Sigmoid colon (tissue), 7 donors: Measurements from ENCODE around the gene NCAPH2. TPM values are rescaled to one million over a fixed set of nuclear protein-coding genes. Genes with fewer than 3 reads are reported as not detected.

Source experiments
- DNase-seq: peaks from one replicate; pipeline ENCODE4 v3.0.0-alpha.2; 2019
- H3K27ac ChIP-seq, 4 donors: fragments of 200-600 bp; sonication (generic); one replicate each; pipeline ENCODE4 v1.5.1; 2016 to 2019; ENCODE audit warnings: mild to moderate bottlenecking in 1 of 4
- H3K27me3 ChIP-seq, 3 donors: fragments of 200-600 bp; sonication (generic); one replicate each; pipeline ENCODE4 v1.5.1; 2019; ENCODE audit warnings: mild to moderate bottlenecking in 1 of 3
- H3K36me3 ChIP-seq, 4 donors: fragments of 200-600 bp; sonication (generic); one replicate each; pipeline ENCODE4 v1.5.1; 2016 to 2019
- H3K4me1 ChIP-seq, 4 donors: fragments of 200-600 bp; sonication (generic); one replicate each; pipeline ENCODE4 v1.5.1; 2017 to 2019
- H3K4me3 ChIP-seq, 4 donors: fragments of 200-600 bp; sonication (generic); one replicate each; pipeline ENCODE4 v1.5.1; 2017 to 2019; ENCODE audit warnings: mild to moderate bottlenecking in 2 of 4, moderate library complexity in 1 of 4
- H3K9me3 ChIP-seq, 4 donors: fragments of 200-600 bp in 3 of 4; sonication (generic) in 3 of 4; one replicate each; pipeline versions ENCODE4 v1.5.1 to v1.6.1; 2013 to 2019
- CTCF ChIP-seq, 4 experiments: fragments of 450-650 bp in 3 of 4; fragments of 200-600 bp in 1 of 4; IDR thresholded peaks; one replicate each; pipeline ENCODE4 v1.5.1; 2016 to 2019; ENCODE audit warnings: antibody characterized with exemption in 4 of 4, mild to moderate bottlenecking in 3 of 4, moderate library complexity in 2 of 4
- EP300 ChIP-seq, 4 donors: sonication (generic); formaldehyde crosslinking; IDR thresholded peaks; one replicate each; pipeline ENCODE4 v1.6.1; 2017; ENCODE audit warnings: antibody characterized with exemption in 4 of 4
- POLR2A ChIP-seq, 2 donors: fragments of 450-650 bp; IDR thresholded peaks; one replicate each; pipeline ENCODE4 v1.6.1; 2016; ENCODE audit warnings: antibody characterized with exemption in 2 of 2, mild to moderate bottlenecking in 2 of 2, moderate library complexity in 2 of 2
- POLR2AphosphoS5 ChIP-seq, 4 donors: sonication (generic); formaldehyde crosslinking; IDR thresholded peaks; one replicate each; pipeline ENCODE4 v1.6.1; 2017; ENCODE audit warnings: antibody characterized with exemption in 4 of 4
- WGBS, 2 donors: extraction: QIAGEN DNeasy Blood & Tissue Kit; methylation state at CpG; one replicate each; pipeline ENCODE4 v1.1.7; 2013; 5-methylcytosine and 5-hydroxymethylcytosine counted together
- intact Hi-C: fragments of 100-400 bp; cut with DNase I; formaldehyde crosslinking; loops from one replicate; pipeline ENCODE4 v1.15.1; 2023
- polyA plus RNA-seq, 3 donors: library from polyadenylated mRNA; stranded (reverse); fragments of 200-250 nt; gene quantifications; one replicate each; pipeline ENCODE4 v1.2.3, GENCODE V29; 2013
- total RNA-seq, 4 donors: library from RNA; depleted of rRNA; stranded (reverse); fragments of >200 nt; gene quantifications; one replicate each; pipeline ENCODE4 v1.1.0, GENCODE V29; 2016
- donor health status: healthy with polysubstance abuse.
- donor health status: Bipolar disorder and iron deficiency.
- donor health status: healthy.

NCAPH2 gene
- total and polyA plus RNA-seq, 7 donors: 20.3 to 54.0 (median 34.8) TPM

- no peak for DNase-seq
- no peaks in the 10 kb centered on the region for H3K9me3 ChIP-seq
- WGBS, 2 donors: 5 to 12% methylated on average over 56 of the region's 56 CpGs
- H3K4me1 ChIP-seq: peaks cover 0 to 30% (median 23%) of the 10 kb centered on the region in 4 donors
- no peak for TF ChIP-seq POLR2AphosphoS5 (IDR thresholded peaks at IDR 0.05)
- no peak for TF ChIP-seq CTCF (IDR thresholded peaks at IDR 0.05)
- no peak for TF ChIP-seq POLR2A (IDR thresholded peaks at IDR 0.05)
- TF ChIP-seq EP300 (IDR thresholded peaks at IDR 0.05): no peak
- H3K36me3 ChIP-seq: no peaks in the 10 kb centered on the region
- H3K27me3 ChIP-seq: peaks cover 25 to 74% (median 66%) of the 10 kb centered on the region in 3 donors
- H3K4me3 ChIP-seq: peak overlapping the region in 2 of 4 donors; percentile 27 to 34
- no peak overlapping the region for H3K27ac ChIP-seq
- intact Hi-C loops: no loop called here
Measured at GRCh38 chr22:50548040-50548920, 40.3 kb downstream of the NCAPH2 start.

- Histone ChIP-seq H3K4me3 (peak overlapping the region in 2 of 4 donors; percentile 27 to 34), H3K4me1 (peaks cover 0 to 24% (median 20%) of the 10 kb centered on the region in 4 donors), H3K36me3 (no peaks in the 10 kb centered on the region), H3K27ac (no peak overlapping the region), H3K27me3 (peaks cover 25 to 65% (median 58%) of the 10 kb centered on the region in 3 donors), H3K9me3 (no peaks in the 10 kb centered on the region)
- TF ChIP-seq CTCF (IDR thresholded peaks at IDR 0.05) (no peak), EP300 (IDR thresholded peaks at IDR 0.05) (no peak), POLR2AphosphoS5 (IDR thresholded peaks at IDR 0.05) (no peak)
- 51 to 59% methylated on average over 68 of the region's 68 CpGs for WGBS, 2 donors
- intact Hi-C loops: no loop called here
- no peak for DNase-seq
Measured at GRCh38 chr22:50548921-50549790, 41.1 kb downstream of the NCAPH2 start.

- 95 to 96% methylated on average over 8 of the region's 8 CpGs for WGBS, 2 donors
- Histone ChIP-seq H3K27ac (no peak overlapping the region), H3K36me3 (no peaks in the 10 kb centered on the region), H3K27me3 (peaks cover 25 to 53% (median 45%) of the 10 kb centered on the region in 3 donors), H3K4me3 (no peak overlapping the region), H3K4me1 (peaks cover 0 to 16% (median 14%) of the 10 kb centered on the region in 4 donors), H3K9me3 (no peaks in the 10 kb centered on the region)
- no peak for DNase-seq
- TF ChIP-seq CTCF (IDR thresholded peaks at IDR 0.05) (no peak), EP300 (IDR thresholded peaks at IDR 0.05) (no peak), POLR2A (IDR thresholded peaks at IDR 0.05) (no peak), POLR2AphosphoS5 (IDR thresholded peaks at IDR 0.05) (no peak)
- intact Hi-C loops: no loop called here
Measured at GRCh38 chr22:50550395-50550794, 42.4 kb downstream of the NCAPH2 start.

GRCh38 chr22:50551160-50551752 is 43.2 kb downstream of the NCAPH2 start:
- intact Hi-C loops: no loop called here
- H3K27ac ChIP-seq: no peak overlapping the region
- no peak overlapping the region for H3K4me3 ChIP-seq
- peaks cover 0 to 16% (median 14%) of the 10 kb centered on the region in 4 donors for H3K4me1 ChIP-seq
- H3K9me3 ChIP-seq: no peaks in the 10 kb centered on the region
- peaks cover 22 to 44% (median 37%) of the 10 kb centered on the region in 3 donors for H3K27me3 ChIP-seq
- no peak for TF ChIP-seq POLR2A (IDR thresholded peaks at IDR 0.05)
- no peak for TF ChIP-seq EP300 (IDR thresholded peaks at IDR 0.05)
- TF ChIP-seq CTCF (IDR thresholded peaks at IDR 0.05): no peak
- TF ChIP-seq POLR2AphosphoS5 (IDR thresholded peaks at IDR 0.05): no peak
- 90 to 95% methylated on average over 11 of the region's 11 CpGs for WGBS, 2 donors
- peak; percentile 61 for DNase-seq
- H3K36me3 ChIP-seq: no peaks in the 10 kb centered on the region
